ENCODE data around the gene ABI3.
A peak's percentile ranks its signal among the peaks of the same experiment; 100 is the strongest.
"Not testable (repeated sequence)": the region's sequence is repeated elsewhere in the genome, so short reads cannot be mapped to it uniquely, and the experiment has no call there.

The ABI3 gene

GRCh38 chr17:49249890-49250522 lies 39.5 kb downstream of the ABI3 start:
- DNase-seq (ENCODE audit: low read depth in 2 of 3, low spot score in 2 of 3) = no peak

- DNase-seq (ENCODE audit: low read depth in 2 of 3, low spot score in 2 of 3) = no peak
Measured at GRCh38 chr17:49252148-49252695, 41.7 kb downstream of the ABI3 start.

DNA sequence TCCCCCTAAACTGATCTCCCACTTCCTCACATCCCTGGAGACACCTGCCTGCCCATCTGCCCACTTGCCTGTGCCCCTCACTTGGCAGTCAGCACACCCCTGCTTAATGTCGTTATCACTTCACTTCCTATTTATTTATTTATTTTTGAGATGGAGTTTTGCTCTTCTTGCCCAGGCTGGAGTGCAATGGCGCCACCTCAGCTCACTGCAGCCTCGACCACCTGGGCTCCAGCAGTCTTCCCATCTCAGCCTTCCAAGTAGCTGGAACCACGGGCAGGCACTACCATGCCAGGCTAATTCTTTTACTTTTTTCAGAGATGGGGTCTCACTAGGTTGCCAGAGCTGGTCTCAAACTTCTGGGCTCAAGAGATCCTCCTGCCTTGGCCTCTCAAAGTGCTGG lies 43.6 kb downstream of the ABI3 start:
- DNase-seq (ENCODE audit: low read depth in 2 of 3, low spot score in 2 of 3) = no peak

DNA sequence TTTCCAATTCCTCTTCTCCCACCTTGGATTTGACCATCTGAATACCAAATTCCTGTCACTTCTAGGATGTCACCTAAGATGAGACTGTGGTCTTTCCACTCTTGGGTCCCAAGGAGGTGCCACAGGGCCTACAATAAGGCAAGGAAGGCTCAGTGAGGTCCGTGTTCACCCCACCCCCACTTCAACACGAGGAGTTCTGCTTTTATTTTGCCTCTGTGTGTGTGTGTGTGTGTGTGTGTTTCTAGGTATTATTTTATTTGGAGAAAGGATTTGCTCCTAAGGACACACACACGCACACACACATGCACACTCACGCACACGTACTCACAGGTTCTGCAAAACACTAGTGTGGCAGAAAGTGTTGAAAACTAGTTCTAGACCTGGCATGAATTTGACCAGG lies 44.6 kb downstream of the ABI3 start:
- no peak for DNase-seq (ENCODE audit: low read depth in 2 of 3, low spot score in 2 of 3)

- DNase-seq (ENCODE audit: low read depth in 2 of 3, low spot score in 2 of 3) = no peak
Measured at GRCh38 chr17:49258394-49258793, 47.9 kb downstream of the ABI3 start.

DNA sequence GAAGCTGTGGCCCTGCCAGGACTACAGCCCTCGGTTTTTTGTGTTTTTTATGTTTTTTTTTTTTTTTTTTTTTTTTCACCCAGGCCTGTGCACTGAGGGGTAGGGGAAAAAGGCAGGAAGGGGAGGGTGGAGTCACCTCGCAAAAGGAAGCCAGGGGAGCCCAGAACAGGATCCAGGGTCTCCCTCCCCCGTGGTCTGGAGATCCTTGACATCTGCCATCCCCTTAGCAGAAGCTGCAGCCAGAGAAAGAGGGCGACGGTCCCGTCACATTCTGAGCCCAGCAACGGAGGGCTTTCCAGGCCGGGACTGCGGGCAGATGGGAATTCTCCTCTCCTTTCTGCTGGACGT lies 49.1 kb downstream of the ABI3 start:
- DNase-seq (ENCODE audit: low read depth in 2 of 3, low spot score in 2 of 3) = peak in 1 of 3 experiments; percentile 5

DNA sequence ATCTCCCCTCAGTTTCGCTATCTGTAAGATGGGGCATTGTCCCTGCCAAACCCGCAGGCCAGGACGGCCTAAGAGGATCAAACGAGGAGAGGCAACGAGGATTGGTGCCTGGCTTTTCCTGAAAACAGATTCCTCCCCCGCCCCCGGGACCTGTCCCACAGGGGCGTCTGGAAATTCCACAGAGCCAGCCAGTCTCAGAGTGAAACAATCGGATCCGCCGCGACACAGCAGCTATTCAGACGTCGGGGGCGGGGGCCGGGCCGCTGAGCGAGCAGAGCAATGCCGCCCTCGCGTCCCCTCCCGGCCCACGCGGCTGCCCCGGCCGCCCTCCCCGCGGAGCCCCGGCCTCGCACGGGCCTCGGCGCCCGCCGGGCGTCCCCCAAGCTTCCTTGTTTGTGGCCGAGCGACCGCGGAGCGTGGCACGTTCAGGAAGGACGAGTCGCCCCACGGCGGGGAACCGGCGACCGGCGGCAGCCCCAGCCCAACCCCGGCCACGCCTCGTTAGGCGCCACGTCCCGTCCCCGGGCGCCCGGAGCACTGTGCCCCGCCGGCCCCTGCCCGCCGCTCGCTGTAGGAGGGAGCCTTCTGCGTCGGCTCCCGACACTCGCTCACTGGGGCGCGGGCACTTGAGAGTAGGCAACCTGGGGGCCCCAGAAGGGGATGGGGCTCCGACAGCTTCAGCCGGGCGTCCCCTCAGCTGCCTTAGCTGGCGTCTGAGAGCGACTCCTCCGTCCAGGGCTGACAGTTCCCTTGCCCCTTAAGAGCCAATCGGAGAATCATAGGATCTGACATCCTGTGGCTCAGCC lies 49.7 kb downstream of the ABI3 start:
- peak; percentile 23 to 35 (median 27) for DNase-seq (ENCODE audit: low read depth in 2 of 3, low spot score in 2 of 3)

- DNase-seq (ENCODE audit: low read depth in 2 of 3, low spot score in 2 of 3) = no peak
Measured at GRCh38 chr17:49260817-49261291, 50.3 kb downstream of the ABI3 start.

DNA sequence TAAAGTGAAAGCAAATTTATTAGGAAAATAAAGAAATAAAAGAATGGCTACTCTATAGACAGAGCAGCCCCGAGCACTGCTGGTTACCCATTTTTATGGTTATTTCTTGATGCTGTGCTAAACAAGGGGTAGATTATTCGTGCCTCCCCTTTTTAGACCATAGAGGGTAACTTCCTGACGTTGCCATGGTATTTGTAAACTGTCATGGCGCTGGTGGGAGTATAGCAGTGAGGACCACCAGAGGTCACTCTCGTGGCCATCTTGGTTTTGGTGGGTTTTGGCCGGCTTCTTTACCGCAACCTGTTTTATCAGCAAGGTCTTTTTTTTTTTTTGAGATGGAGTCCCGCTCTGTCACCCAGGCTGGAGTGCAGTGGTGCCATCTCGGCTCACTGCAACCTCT lies 51.0 kb downstream of the ABI3 start:
- not testable (repeated sequence) for DNase-seq (ENCODE audit: low read depth in 2 of 3, low spot score in 2 of 3)

DNA sequence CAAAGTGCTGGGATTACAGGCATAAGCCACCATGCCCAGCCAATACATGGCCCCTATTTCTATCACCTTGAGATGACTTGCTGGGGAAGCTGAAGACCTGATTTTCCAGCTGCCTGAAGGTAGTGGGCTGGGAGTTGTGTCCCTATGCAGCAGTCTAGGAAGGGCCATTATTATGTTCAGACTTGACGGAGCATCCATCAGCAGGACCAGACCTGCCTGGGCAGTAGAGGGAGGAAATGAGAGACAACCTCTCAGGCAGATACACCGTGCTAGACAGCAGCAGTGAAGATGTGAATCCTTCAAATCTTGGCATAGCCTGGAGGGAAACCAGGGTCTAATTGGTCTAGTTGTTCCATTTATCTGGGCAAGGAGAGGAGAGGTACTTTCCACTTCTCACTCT lies 55.7 kb downstream of the ABI3 start:
- no peak for DNase-seq (ENCODE audit: low read depth in 2 of 3, low spot score in 2 of 3)

GRCh38 chr17:49267912-49268311 lies 57.4 kb downstream of the ABI3 start:
- no peak for DNase-seq (ENCODE audit: low read depth in 2 of 3, low spot score in 2 of 3)

GRCh38 chr17:49269356-49269755 lies 58.8 kb downstream of the ABI3 start:
- no peak for DNase-seq (ENCODE audit: low read depth in 2 of 3, low spot score in 2 of 3)
